ENCODE data around the gene MAP3K5. TPM values are rescaled to one million over a fixed set of nuclear protein-coding genes. Genes with fewer than 3 reads are reported as not detected.

MAP3K5 gene
- total and polyA plus RNA-seq, 9 of the 15 experiments (the other 6 are each of a cell fraction or from before 2014, with no cell fraction given), result 2.2 to 13.0 (median 9.9) TPM

- TF ChIP-seq TBP (optimal IDR thresholded peaks at IDR 0.05; ENCODE audit: low read depth, low read length) (peak; percentile 65), RB1 (IDR thresholded peaks at IDR 0.05; ENCODE audit: low read depth) (peak; percentile 86), POLR2H (tag; IDR thresholded peaks at IDR 0.05; ENCODE audit: low read depth) (peak; percentile 75), ATF2 (CRISPR knock-in tag; IDR thresholded peaks at IDR 0.05) (no peak), GABPB2 (CRISPR knock-in tag; conservative IDR thresholded peaks at IDR 0.05) (no peak), ZNF644 (tag; IDR thresholded peaks at IDR 0.05; ENCODE audit: low read depth) (no peak), SMAD1 (IDR thresholded peaks at IDR 0.05; ENCODE audit: low read depth, low read length, partially characterized antibody) (peak; percentile 66), MEF2D (tag; conservative IDR thresholded peaks at IDR 0.05; ENCODE audit: low read depth) (no peak), SNAPC5 (CRISPR knock-in tag; IDR thresholded peaks at IDR 0.05) (no peak), ZC3H4 (CRISPR knock-in tag; IDR thresholded peaks at IDR 0.05; ENCODE audit: borderline replicate concordance) (no peak), ZFX (CRISPR knock-in tag; IDR thresholded peaks at IDR 0.05) (peak; percentile 94), L3MBTL2 (IDR thresholded peaks at IDR 0.05) (peak; percentile 88), SREBF2 (CRISPR knock-in tag; IDR thresholded peaks at IDR 0.05) (no peak), ZNF589 (CRISPR knock-in tag; IDR thresholded peaks at IDR 0.05; ENCODE audit: low read depth) (peak; percentile 26; the same call in 1 of the 2 replicates), NFE2L1 (tag; IDR thresholded peaks at IDR 0.05; ENCODE audit: borderline replicate concordance, low read depth) (no peak), PHTF2 (CRISPR knock-in tag; IDR thresholded peaks at IDR 0.05) (no peak), MTF1 (CRISPR knock-in tag; IDR thresholded peaks at IDR 0.05; ENCODE audit: borderline replicate concordance) (no peak), EHMT2 (IDR thresholded peaks at IDR 0.05) (peak; percentile 83), EGR1 (conservative IDR thresholded peaks at IDR 0.05) (peak; percentile 26; the same call in 1 of the 2 replicates), ZNF133 (CRISPR knock-in tag; IDR thresholded peaks at IDR 0.05) (no peak), MAZ (CRISPR knock-in tag; conservative IDR thresholded peaks at IDR 0.05 in 1 of 2, IDR thresholded peaks at IDR 0.05 in 1 of 2) (peak; percentile 58 to 92), DIDO1 (tag; IDR thresholded peaks at IDR 0.05; ENCODE audit: low read depth) (0 out of 2 replicates have a peak, but pooled peaks have one; percentile 23)
- TF ChIP-seq, protein P1, sequence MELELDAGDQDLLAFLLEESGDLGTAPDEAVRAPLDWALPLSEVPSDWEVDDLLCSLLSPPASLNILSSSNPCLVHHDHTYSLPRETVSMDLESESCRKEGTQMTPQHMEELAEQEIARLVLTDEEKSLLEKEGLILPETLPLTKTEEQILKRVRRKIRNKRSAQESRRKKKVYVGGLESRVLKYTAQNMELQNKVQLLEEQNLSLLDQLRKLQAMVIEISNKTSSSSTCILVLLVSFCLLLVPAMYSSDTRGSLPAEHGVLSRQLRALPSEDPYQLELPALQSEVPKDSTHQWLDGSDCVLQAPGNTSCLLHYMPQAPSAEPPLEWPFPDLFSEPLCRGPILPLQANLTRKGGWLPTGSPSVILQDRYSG (tag; conservative IDR thresholded peaks at IDR 0.05; ENCODE audit: low read depth), result no peak
- TF ChIP-seq, protein P2, sequence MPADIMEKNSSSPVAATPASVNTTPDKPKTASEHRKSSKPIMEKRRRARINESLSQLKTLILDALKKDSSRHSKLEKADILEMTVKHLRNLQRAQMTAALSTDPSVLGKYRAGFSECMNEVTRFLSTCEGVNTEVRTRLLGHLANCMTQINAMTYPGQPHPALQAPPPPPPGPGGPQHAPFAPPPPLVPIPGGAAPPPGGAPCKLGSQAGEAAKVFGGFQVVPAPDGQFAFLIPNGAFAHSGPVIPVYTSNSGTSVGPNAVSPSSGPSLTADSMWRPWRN (IDR thresholded peaks at IDR 0.05; ENCODE audit: low read depth), result 0 out of 2 replicates have a peak, but pooled peaks have one; percentile 48
- TF ChIP-seq, protein P3, sequence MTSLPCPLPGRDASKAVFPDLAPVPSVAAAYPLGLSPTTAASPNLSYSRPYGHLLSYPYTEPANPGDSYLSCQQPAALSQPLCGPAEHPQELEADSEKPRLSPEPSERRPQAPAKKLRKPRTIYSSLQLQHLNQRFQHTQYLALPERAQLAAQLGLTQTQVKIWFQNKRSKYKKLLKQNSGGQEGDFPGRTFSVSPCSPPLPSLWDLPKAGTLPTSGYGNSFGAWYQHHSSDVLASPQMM (CRISPR knock-in tag; IDR thresholded peaks at IDR 0.05), result no peak
Measured at GRCh38 chr6:136822376-136823127, 30.3 kb upstream of the MAP3K5 start, which contains the start of gene PEX7 (continued).
